ENCODE data around the gene MTHFD2.
A peak's percentile ranks its signal among the peaks of the same experiment; 100 is the strongest.
"Not testable (repeated sequence)": the region's sequence is repeated elsewhere in the genome, so short reads cannot be mapped to it uniquely, and the experiment has no call there.

The MTHFD2 gene

GRCh38 chr2:74227646-74228045 is 29.2 kb downstream of the MTHFD2 start:
- DNase-seq (ENCODE audit: low read depth in 1 of 2, low spot score in 1 of 2) = no peak

- no peak for DNase-seq (ENCODE audit: low read depth in 1 of 2, low spot score in 1 of 2)
These were observed 30.4 kb downstream of the MTHFD2 start for GRCh38 chr2:74228772-74229171.

GRCh38 chr2:74229865-74230264 is 31.4 kb downstream of the MTHFD2 start:
- DNase-seq (ENCODE audit: low read depth in 1 of 2, low spot score in 1 of 2) = not testable (repeated sequence)

- DNase-seq (ENCODE audit: low read depth in 1 of 2, low spot score in 1 of 2) = no peak
These were observed 34.0 kb downstream of the MTHFD2 start for GRCh38 chr2:74232426-74232825.

GRCh38 chr2:74233648-74234047 is 35.2 kb downstream of the MTHFD2 start:
- DNase-seq (ENCODE audit: low read depth in 1 of 2, low spot score in 1 of 2) = no peak

- DNase-seq (ENCODE audit: low read depth in 1 of 2, low spot score in 1 of 2) = no peak
These were observed 36.6 kb downstream of the MTHFD2 start for GRCh38 chr2:74235041-74235440.

GRCh38 chr2:74238879-74239278 is 40.5 kb downstream of the MTHFD2 start:
- no peak for DNase-seq (ENCODE audit: low read depth in 1 of 2, low spot score in 1 of 2)

GRCh38 chr2:74239346-74239745 is 40.9 kb downstream of the MTHFD2 start:
- DNase-seq (ENCODE audit: low read depth in 1 of 2, low spot score in 1 of 2) = no peak

- DNase-seq (ENCODE audit: low read depth in 1 of 2, low spot score in 1 of 2) = no peak
These were observed 44.1 kb downstream of the MTHFD2 start for GRCh38 chr2:74242354-74243071.

- DNase-seq (ENCODE audit: low read depth in 1 of 2, low spot score in 1 of 2) = no peak
These were observed 45.9 kb downstream of the MTHFD2 start for GRCh38 chr2:74244286-74244685.

- DNase-seq (ENCODE audit: low read depth in 1 of 2, low spot score in 1 of 2) = no peak
These were observed 48.2 kb downstream of the MTHFD2 start for GRCh38 chr2:74246496-74247195.

- DNase-seq (ENCODE audit: low read depth in 1 of 2, low spot score in 1 of 2) = no peak
These were observed 51.1 kb downstream of the MTHFD2 start for GRCh38 chr2:74249406-74250122.

- DNase-seq (ENCODE audit: low read depth in 1 of 2, low spot score in 1 of 2) = peak in 1 of 2 donors; percentile 25
These were observed 51.8 kb downstream of the MTHFD2 start for GRCh38 chr2:74250189-74250631.

GRCh38 chr2:74252036-74252435 is 53.6 kb downstream of the MTHFD2 start:
- DNase-seq (ENCODE audit: low read depth in 1 of 2, low spot score in 1 of 2) = no peak

- no peak for DNase-seq (ENCODE audit: low read depth in 1 of 2, low spot score in 1 of 2)
These were observed 54.4 kb downstream of the MTHFD2 start for GRCh38 chr2:74252862-74253261.

GRCh38 chr2:74253306-74253970 is 55.0 kb downstream of the MTHFD2 start:
- no peak for DNase-seq (ENCODE audit: low read depth in 1 of 2, low spot score in 1 of 2)

GRCh38 chr2:74253971-74254310 is 55.5 kb downstream of the MTHFD2 start:
- no peak for DNase-seq (ENCODE audit: low read depth in 1 of 2, low spot score in 1 of 2)

GRCh38 chr2:74255660-74256213 is 57.3 kb downstream of the MTHFD2 start:
- no peak for DNase-seq (ENCODE audit: low read depth in 1 of 2, low spot score in 1 of 2)

- no peak for DNase-seq (ENCODE audit: low read depth in 1 of 2, low spot score in 1 of 2)
These were observed 60.8 kb downstream of the MTHFD2 start for GRCh38 chr2:74259191-74259590.

GRCh38 chr2:74259733-74260132 is 61.3 kb downstream of the MTHFD2 start:
- DNase-seq (ENCODE audit: low read depth in 1 of 2, low spot score in 1 of 2) = no peak

GRCh38 chr2:74260495-74260894 is 62.1 kb downstream of the MTHFD2 start:
- no peak for DNase-seq (ENCODE audit: low read depth in 1 of 2, low spot score in 1 of 2)
